ENCODE results near the gene MIA2. TPM values are rescaled to one million over a fixed set of nuclear protein-coding genes. Genes with fewer than 3 reads are reported as not detected.

The MIA2 gene
- total and polyA plus RNA-seq, 2 experiments from 2014 or later, result 43.9 to 86.0 TPM

- no peaks in the 10 kb centered on the region for H3K9me3 ChIP-seq (ENCODE audit: low read depth)
- H3K9me2 ChIP-seq (replicated peaks; ENCODE audit: insufficient read depth), result no peaks in the 10 kb centered on the region
- TF ChIP-seq EZH2 (IDR thresholded peaks at IDR 0.05; ENCODE audit: borderline replicate concordance), result no peak
- peak; percentile 26 for TF ChIP-seq CTCF (IDR thresholded peaks at IDR 0.05; ENCODE audit: poor library complexity)
- H3K4me2 ChIP-seq, result peak overlapping the region; percentile 73
- H3K4me1 ChIP-seq (ENCODE audit: insufficient read depth), result peaks cover 15% of the 10 kb centered on the region
- H4K20me1 ChIP-seq (ENCODE audit: insufficient read depth, poor library complexity, severe bottlenecking), result peaks cover 14% of the 10 kb centered on the region
- WGBS (ENCODE audit: low lambda C conversion rate, missing lambda C conversion rate), result under 1% methylated on average over 36 of the region's 38 CpGs
- H3K27ac ChIP-seq, result peak overlapping the region; percentile 96
- no peaks in the 10 kb centered on the region for H3K36me3 ChIP-seq (replicated peaks; ENCODE audit: insufficient read depth, low read depth)
- DNase-seq (ENCODE audit: low spot score), result peak; percentile 95
- H3K4me3 ChIP-seq, result peak overlapping the region; percentile 43
- peaks cover 38% of the 10 kb centered on the region for H3K79me2 ChIP-seq
- H3K27me3 ChIP-seq, result no peaks in the 10 kb centered on the region
- peak overlapping the region; percentile 70 for H2AFZ ChIP-seq
These were observed 199.1 kb downstream of the MIA2 start for GRCh38 chr14:39432619-39433451.

DNA sequence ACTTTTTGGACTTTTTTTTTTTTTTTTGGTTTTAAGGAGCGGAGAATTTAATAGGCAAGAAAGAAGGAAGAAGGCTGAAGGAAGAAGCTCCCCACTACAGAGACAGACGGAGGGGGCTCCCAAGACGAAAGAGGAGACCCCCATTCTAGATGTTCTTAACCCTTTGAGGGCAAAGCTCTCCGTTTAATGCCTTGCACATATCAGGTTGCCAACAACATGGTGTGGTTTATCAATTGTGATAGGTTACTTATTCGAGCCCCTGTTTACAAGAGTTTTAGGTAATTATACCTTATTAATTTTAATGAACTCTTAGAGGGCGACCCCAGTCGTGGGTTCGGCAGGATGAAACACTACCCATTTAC lies 199.7 kb downstream of the MIA2 start:
- peaks cover 14% of the 10 kb centered on the region for H4K20me1 ChIP-seq (ENCODE audit: insufficient read depth, poor library complexity, severe bottlenecking)
- peak overlapping the region; percentile 96 for H3K27ac ChIP-seq
- no peaks in the 10 kb centered on the region for H3K36me3 ChIP-seq (replicated peaks; ENCODE audit: insufficient read depth, low read depth)
- no peaks in the 10 kb centered on the region for H3K27me3 ChIP-seq
- DNase-seq (ENCODE audit: low spot score), result no peak
- H3K4me1 ChIP-seq (ENCODE audit: insufficient read depth), result peaks cover 15% of the 10 kb centered on the region
- peak overlapping the region; percentile 73 for H3K4me2 ChIP-seq
- 6% methylated on average over 8 of the region's 8 CpGs for WGBS (ENCODE audit: low lambda C conversion rate, missing lambda C conversion rate)
- peaks cover 32% of the 10 kb centered on the region for H3K79me2 ChIP-seq
- no peaks in the 10 kb centered on the region for H3K9me3 ChIP-seq (ENCODE audit: low read depth)
- TF ChIP-seq EZH2phosphoT487 (IDR thresholded peaks at IDR 0.05; ENCODE audit: low read depth, severe bottlenecking, unreplicated experiment) (no peak), CTCF (IDR thresholded peaks at IDR 0.05; ENCODE audit: poor library complexity) (no peak), EZH2 (IDR thresholded peaks at IDR 0.05; ENCODE audit: borderline replicate concordance) (no peak)
- H3K9me2 ChIP-seq (replicated peaks; ENCODE audit: insufficient read depth), result no peaks in the 10 kb centered on the region
- peak overlapping the region; percentile 70 for H2AFZ ChIP-seq
- peak overlapping the region; percentile 15 for H3K4me3 ChIP-seq

- Histone ChIP-seq H3K36me3 (replicated peaks; ENCODE audit: insufficient read depth, low read depth) (no peaks in the 10 kb centered on the region), H3K27me3 (no peaks in the 10 kb centered on the region), H3K27ac (no peak overlapping the region), H3K79me2 (peaks cover 22% of the 10 kb centered on the region), H3K9me3 (ENCODE audit: low read depth) (no peaks in the 10 kb centered on the region), H3K4me2 (peak overlapping the region; percentile 73), H4K20me1 (ENCODE audit: insufficient read depth, poor library complexity, severe bottlenecking) (peaks cover 9% of the 10 kb centered on the region), H3K4me1 (ENCODE audit: insufficient read depth) (peaks cover 13% of the 10 kb centered on the region), H2AFZ (no peak overlapping the region), H3K9me2 (replicated peaks; ENCODE audit: insufficient read depth) (no peaks in the 10 kb centered on the region), H3K4me3 (no peak overlapping the region)
- 67% methylated on average over 2 of the region's 2 CpGs for WGBS (ENCODE audit: low lambda C conversion rate, missing lambda C conversion rate)
- TF ChIP-seq EZH2 (IDR thresholded peaks at IDR 0.05; ENCODE audit: borderline replicate concordance) (no peak), EZH2phosphoT487 (IDR thresholded peaks at IDR 0.05; ENCODE audit: low read depth, severe bottlenecking, unreplicated experiment) (no peak), CTCF (IDR thresholded peaks at IDR 0.05; ENCODE audit: poor library complexity) (no peak)
- no peak for DNase-seq (ENCODE audit: low spot score)
These were observed 200.7 kb downstream of the MIA2 start for GRCh38 chr14:39434401-39434800.

Measured in hepatocyte (in vitro differentiated cells).